HEK293T (cell line): ENCODE results near the gene PPP1R2C.

Source experiments
- BHLHE40 ChIP-seq: fragments of 450-650 bp; IDR thresholded peaks from 2 replicates; pipeline ENCODE4 v1.6.1; 2016; ENCODE audit warnings: mild to moderate bottlenecking, moderate library complexity, borderline replicate concordance
- ELF4 ChIP-seq: fragments of 450-650 bp; IDR thresholded peaks from 2 replicates; pipeline ENCODE4 v1.6.1; 2017; ENCODE audit warnings: antibody characterized with exemption
- FOXA1 ChIP-seq: fragments of 450-650 bp; IDR thresholded peaks from 2 replicates; pipeline ENCODE4 v1.6.1; 2016; ENCODE audit warnings: mild to moderate bottlenecking
- FOXM1 ChIP-seq: fragments of 450-650 bp; IDR thresholded peaks from 2 replicates; pipeline ENCODE4 v1.6.1; 2017; ENCODE audit warnings: mild to moderate bottlenecking, borderline replicate concordance
- HDGF ChIP-seq: fragments of 450-650 bp; IDR thresholded peaks from 2 replicates; pipeline ENCODE4 v1.6.1; 2017; ENCODE audit warnings: antibody characterized with exemption, borderline replicate concordance
- LEF1 ChIP-seq: fragments of 450-650 bp; IDR thresholded peaks from 2 replicates; pipeline ENCODE4 v1.6.1; 2017; ENCODE audit warnings: mild to moderate bottlenecking, borderline replicate concordance
- NFRKB ChIP-seq: fragments of 450-650 bp; IDR thresholded peaks from 2 replicates; pipeline ENCODE4 v1.6.1; 2016; ENCODE audit warnings: mild to moderate bottlenecking, moderate library complexity
- TARDBP ChIP-seq: fragments of 450-650 bp; IDR thresholded peaks from 2 replicates; pipeline ENCODE4 v1.6.1; 2016
- TF ChIP-seq, protein P1 (sequence below): fragments of 450-650 bp; IDR thresholded peaks from 2 replicates; pipeline ENCODE4 v1.6.1; 2016

DNA sequence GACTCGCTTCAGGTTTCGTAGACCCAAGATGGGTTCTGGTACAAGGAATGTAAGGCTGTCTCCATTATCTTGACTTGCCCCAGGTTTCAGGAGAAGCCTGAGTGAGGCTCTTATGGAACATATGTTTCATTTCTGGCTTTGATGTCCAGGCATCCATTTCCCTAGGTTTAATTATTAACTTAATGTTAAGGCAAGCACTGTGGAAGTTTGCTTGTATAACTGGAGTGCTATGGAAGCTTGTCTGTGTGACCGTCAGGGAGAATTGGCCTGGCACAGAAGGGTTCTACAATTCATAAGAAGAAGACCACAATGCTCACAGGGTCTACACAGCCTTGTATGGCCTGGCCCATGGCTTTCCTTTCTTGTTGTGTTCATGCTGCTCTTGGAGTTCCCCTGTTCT is 47.2 kb upstream of the PPP1R2C start:
- TF ChIP-seq FOXM1: no peak
- TF ChIP-seq, protein P1, sequence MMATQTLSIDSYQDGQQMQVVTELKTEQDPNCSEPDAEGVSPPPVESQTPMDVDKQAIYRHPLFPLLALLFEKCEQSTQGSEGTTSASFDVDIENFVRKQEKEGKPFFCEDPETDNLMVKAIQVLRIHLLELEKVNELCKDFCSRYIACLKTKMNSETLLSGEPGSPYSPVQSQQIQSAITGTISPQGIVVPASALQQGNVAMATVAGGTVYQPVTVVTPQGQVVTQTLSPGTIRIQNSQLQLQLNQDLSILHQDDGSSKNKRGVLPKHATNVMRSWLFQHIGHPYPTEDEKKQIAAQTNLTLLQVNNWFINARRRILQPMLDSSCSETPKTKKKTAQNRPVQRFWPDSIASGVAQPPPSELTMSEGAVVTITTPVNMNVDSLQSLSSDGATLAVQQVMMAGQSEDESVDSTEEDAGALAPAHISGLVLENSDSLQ: no peak
- no peak for TF ChIP-seq NFRKB
- TF ChIP-seq TARDBP: no peak
- no peak for TF ChIP-seq HDGF
- TF ChIP-seq LEF1: no peak
- no peak for TF ChIP-seq BHLHE40
- no peak for TF ChIP-seq FOXA1
- no peak for TF ChIP-seq ELF4
